HG03460 (cell line): ENCODE results near the gene CEP152.

ENCODE experiments used
- ATAC-seq: cut with Tn5 transposase; IDR thresholded peaks from one replicate; pipeline ENCODE4 v1.9.1; 2021; ENCODE audit not compliant: unreplicated experiment

The CEP152 gene

GRCh38 chr15:48778331-48778730 is 32.5 kb downstream of the CEP152 start:
- no peak for ATAC-seq

- no peak for ATAC-seq
These were observed 33.1 kb downstream of the CEP152 start for GRCh38 chr15:48777645-48778330.

- no peak for ATAC-seq
These were observed 35.3 kb downstream of the CEP152 start for GRCh38 chr15:48775546-48775945.

GRCh38 chr15:48774484-48774883 is 36.4 kb downstream of the CEP152 start:
- ATAC-seq, result no peak

GRCh38 chr15:48766196-48766595 is 44.7 kb downstream of the CEP152 start:
- no peak for ATAC-seq

GRCh38 chr15:48765022-48765421 is 45.8 kb downstream of the CEP152 start:
- ATAC-seq, result no peak

- no peak for ATAC-seq
These were observed 49.3 kb downstream of the CEP152 start for GRCh38 chr15:48761393-48762158.

- ATAC-seq, result no peak
These were observed 50.9 kb downstream of the CEP152 start for GRCh38 chr15:48759921-48760320.

GRCh38 chr15:48757661-48758060 is 53.2 kb downstream of the CEP152 start:
- ATAC-seq, result no peak

- no peak for ATAC-seq
These were observed 56.9 kb downstream of the CEP152 start for GRCh38 chr15:48754011-48754410.

GRCh38 chr15:48751595-48751994 is 59.3 kb downstream of the CEP152 start:
- no peak for ATAC-seq

GRCh38 chr15:48748535-48748934 is 62.3 kb downstream of the CEP152 start:
- no peak for ATAC-seq

GRCh38 chr15:48733615-48734014 is 77.3 kb downstream of the CEP152 start:
- no peak for ATAC-seq

GRCh38 chr15:48730506-48730905 is 80.4 kb downstream of the CEP152 start:
- ATAC-seq, result no peak

GRCh38 chr15:48723969-48724368 is 86.9 kb downstream of the CEP152 start:
- no peak for ATAC-seq

GRCh38 chr15:48722764-48723661 is 87.9 kb downstream of the CEP152 start:
- ATAC-seq, result no peak

- ATAC-seq, result no peak
These were observed 89.6 kb downstream of the CEP152 start for GRCh38 chr15:48721061-48721810.

- no peak for ATAC-seq
These were observed 90.2 kb downstream of the CEP152 start for GRCh38 chr15:48720646-48721045.

- ATAC-seq, result no peak
These were observed 91.2 kb downstream of the CEP152 start for GRCh38 chr15:48719668-48720067.

- ATAC-seq, result no peak
These were observed 92.2 kb downstream of the CEP152 start for GRCh38 chr15:48718646-48719045.

GRCh38 chr15:48717458-48717857 is 93.4 kb downstream of the CEP152 start:
- ATAC-seq, result no peak
